GM12878 (cell line): ENCODE results near the gene CD79A. TPM values are rescaled to one million over a fixed set of nuclear protein-coding genes. Genes with fewer than 3 reads are reported as not detected.

Experiments used
- ATAC-seq: fragments of 200-7000 bp; cut with Tn5 transposase; 3 replicates; pipeline ENCODE4 v1.9.1; 2020; ENCODE audit warnings: mild to moderate bottlenecking, moderate library complexity
- BruUV-seq: library from RNA; stranded (reverse); fragments of 400-500 nt; replicated peaks from 2 replicates; lab custom pipeline; 2021; lab: Mats Ljungman, UMichigan
- CTCF ChIA-PET: fragments of 300-600 bp; sonication (Branson Sonifier 250); formaldehyde crosslinking; extraction: SDS; loops from one replicate; lab custom pipeline; 2021; ENCODE audit warnings: inconsistent platforms; lab: Yijun Ruan, JAX
- POLR2A ChIA-PET: fragments of 350-600 bp; formaldehyde crosslinking; extraction: SDS; loops from one replicate; lab custom pipeline; 2021; ENCODE audit warnings: inconsistent platforms; lab: Charles Lee
- RAD21 ChIA-PET: fragments of 300-600 bp; sonication (Branson Sonifier 250); formaldehyde crosslinking; loops from one replicate; lab custom pipeline; 2023; ENCODE audit warnings: antibody characterized with exemption; ENCODE audit not compliant: unreplicated experiment; lab: Charles Lee
- SMC1A ChIA-PET: fragments of 300-600 bp; sonication (Branson Sonifier 250); formaldehyde crosslinking; loops from one replicate; lab custom pipeline; 2023; ENCODE audit not compliant: unreplicated experiment, uncharacterized antibody; lab: Charles Lee
- DNase-seq: peaks from one replicate; pipeline ENCODE4 v3.0.0-alpha.2; 2011; ENCODE audit warnings: low read depth, low spot score
- FAIRE-seq: peaks from 3 replicates; lab custom pipeline; 2011; peaks lifted over from hg19 to GRCh38; lab: Jason Lieb, UNC
- H2AFZ ChIP-seq: 2 replicates; pipeline ENCODE4 v1.6.0; 2011; ENCODE audit warnings: low read depth, low read length, control low read depth; ENCODE audit not compliant: control insufficient read depth
- H3K27ac ChIP-seq: 2 replicates; pipeline ENCODE4 v1.5.1; 2011; ENCODE audit warnings: control low read depth; ENCODE audit not compliant: control insufficient read depth, insufficient read depth
- H3K27me3 ChIP-seq, 2 experiments: replicated peaks in 1 of 2; 2 replicates each; pipeline versions ENCODE4 v1.6.0 to v1.6.1; 2011; ENCODE audit warnings: low read length in 1 of 2; ENCODE audit not compliant: control insufficient read depth in 2 of 2, insufficient read depth in 2 of 2
- H3K36me3 ChIP-seq, 2 experiments: 2 replicates each; pipeline ENCODE4 v1.5.1; 2011; ENCODE audit warnings: low read length in 1 of 2; ENCODE audit not compliant: control insufficient read depth in 2 of 2, insufficient read depth in 2 of 2
- H3K4me1 ChIP-seq: 2 replicates; pipeline ENCODE4 v1.6.1; 2011; ENCODE audit warnings: mild to moderate bottlenecking, low read length, moderate library complexity, mixed read lengths; ENCODE audit not compliant: control insufficient read depth, insufficient read depth
- H3K4me2 ChIP-seq: 2 replicates; pipeline ENCODE4 v1.6.0; 2011; ENCODE audit warnings: control low read depth; ENCODE audit not compliant: control insufficient read depth, insufficient read depth
- H3K4me3 ChIP-seq: fragments of 200-600 bp; sonication (generic); 2 replicates; pipeline ENCODE4 v1.5.1; 2016
- H3K79me2 ChIP-seq: 2 replicates; pipeline ENCODE4 v1.6.0; 2011; ENCODE audit warnings: low read length; ENCODE audit not compliant: control insufficient read depth, insufficient read depth
- H3K9ac ChIP-seq: 2 replicates; pipeline ENCODE4 v1.8.0; 2011; ENCODE audit warnings: low read length, control low read depth, mixed read lengths; ENCODE audit not compliant: control insufficient read depth, insufficient read depth
- H3K9me3 ChIP-seq: replicated peaks from 3 replicates; pipeline ENCODE4 v1.5.1; 2011; ENCODE audit warnings: mild to moderate bottlenecking, low read length; ENCODE audit not compliant: control insufficient read depth, insufficient read depth
- H4K20me1 ChIP-seq: 2 replicates; pipeline ENCODE4 v1.6.0; 2011; ENCODE audit not compliant: control insufficient read depth, insufficient read depth
- BACH1 ChIP-seq: fragments of 450-650 bp; IDR thresholded peaks from 2 replicates; pipeline ENCODE4 v1.6.1; 2017; ENCODE audit warnings: mild to moderate bottlenecking, borderline replicate concordance
- CBFB ChIP-seq: IDR thresholded peaks from 2 replicates; pipeline ENCODE4 v1.6.1; 2016; ENCODE audit warnings: antibody characterized with exemption, low read depth
- POLR2A ChIP-seq: IDR thresholded peaks from 2 replicates; pipeline ENCODE4 v1.6.1; 2011; ENCODE audit warnings: low read depth, mild to moderate bottlenecking, low read length
- RELA ChIP-seq: fragments of 450-650 bp; IDR thresholded peaks from 2 replicates; pipeline ENCODE4 v1.8.0; 2014; ENCODE audit warnings: borderline replicate concordance; ENCODE audit not compliant: partially characterized antibody
- SMAD5 ChIP-seq: IDR thresholded peaks from 2 replicates; pipeline ENCODE4 v1.6.1; 2016; ENCODE audit warnings: antibody characterized with exemption, low read depth
- STAT3 ChIP-seq: IDR thresholded peaks from 2 replicates; pipeline ENCODE4 v1.6.1; 2011; ENCODE audit warnings: low read depth, low read length, improper control_type of control experiment
- TCF3 ChIP-seq: IDR thresholded peaks from 2 replicates; pipeline ENCODE4 v1.6.1; 2012; ENCODE audit warnings: low read depth, mild to moderate bottlenecking, low read length, borderline replicate concordance; ENCODE audit not compliant: insufficient read depth
- ZNF384 ChIP-seq: IDR thresholded peaks from 2 replicates; pipeline ENCODE4 v1.6.1; 2012; ENCODE audit warnings: low read depth, mild to moderate bottlenecking, low read length, improper control_type of control experiment, borderline replicate concordance
- WGBS: methylation state at CpG from one replicate; pipeline ENCODE4 v1.1.6; 2016; ENCODE audit warnings: low lambda C conversion rate; ENCODE audit not compliant: insufficient replicate concordance, insufficient coverage; ENCODE audit errors: missing lambda C conversion rate; 5-methylcytosine and 5-hydroxymethylcytosine counted together
- in situ Hi-C: fragments of 300-500 bp; cut with MboI; formaldehyde crosslinking; loops from 9 replicates; pipeline ENCODE4 v1.14.3; 2018; ENCODE audit warnings: mixed read lengths
- intact Hi-C: fragments of 100-400 bp; cut with micrococcal nuclease; formaldehyde crosslinking; loops from one replicate; pipeline ENCODE4 v1.14.2; 2022; ENCODE audit not compliant: unreplicated experiment
- polyA plus RNA-seq, 11 experiments: library from polyadenylated mRNA; depleted of rRNA in 4 of 11; unstranded in 6 of 11; stranded (reverse) in 5 of 11; fragments of >200 nt; fragmentation: Nextera tagmentation in 4 of 11; fragmentation: Illumina TruSeq in 1 of 11; extraction: Ambion mirVana in 4 of 11; extraction: Trizol in 1 of 11; gene quantifications; 1 replicate in 1 of 11; 2 replicates in 10 of 11; pipeline versions ENCODE4 v1.2.1 to v1.2.3, GENCODE V29; 2011 to 2016; ENCODE audit warnings: inconsistent platforms in 2 of 11, missing spikeins in 2 of 11, low read depth in 1 of 11
- total RNA-seq, 4 experiments: library from RNA; depleted of rRNA in 3 of 4; stranded (reverse); fragments of >200 nt in 3 of 4; fragmentation: Illumina TruSeq in 1 of 4; extraction: Trizol in 1 of 4; gene quantifications; 2 replicates each; pipeline versions ENCODE4 v1.2.1 to v1.2.3, GENCODE V29; 2013 to 2021

The CD79A gene
- total and polyA plus RNA-seq, 10 of the 15 experiments (the other 5 are each of a cell fraction or from before 2014, with no cell fraction given): 38.8 to 414 (median 282) TPM

- no peak overlapping the region for H3K9ac ChIP-seq
- H3K4me1 ChIP-seq: peaks cover 74% of the 10 kb centered on the region
- peak overlapping the region; percentile 47 for H3K4me2 ChIP-seq
- H3K9me3 ChIP-seq: no peaks in the 10 kb centered on the region
- SMC1A ChIA-PET: interaction anchor here (0.7 to 8.2 kb wide), 3 partner anchors 9 to 76 kb away, joined by 3 to 57 read pairs (median 10); partner anchors contain the start of gene RPS19
- H3K27ac ChIP-seq: 0 out of 2 replicates have a peak overlapping the region, but pooled peaks have one; percentile 10
- POLR2A ChIA-PET: interaction anchor here (0.7 to 6.6 kb wide), 3 partner anchors 10 to 76 kb away, joined by 3 to 90 read pairs (median 46); partner anchors contain the start of gene RPS19
- H3K27me3 ChIP-seq: no peaks in the 10 kb centered on the region
- intact Hi-C loops: no loop called here
- FAIRE-seq (no peak), DNase-seq (no peak), ATAC-seq (no peak)
- CTCF ChIA-PET: interaction anchor here (0.9 to 8.7 kb wide), 4 partner anchors 10 to 89 kb away, joined by 3 to 85 read pairs (median 6); partner anchors contain the start of gene RPS19
- in situ Hi-C loops: no loop called here
- H3K36me3 ChIP-seq: peaks cover 23 to 29% of the 10 kb centered on the region in 2 experiments
- BruUV-seq: no TSS peak
- no peak overlapping the region for H2AFZ ChIP-seq
- peaks cover 40% of the 10 kb centered on the region for H3K79me2 ChIP-seq
- WGBS: 72% methylated on average over 13 of the region's 13 CpGs
- peak overlapping the region; percentile 12; the same call in 1 of the 2 replicates for H3K4me3 ChIP-seq
- TF ChIP-seq POLR2A: peak; percentile 44
- TF ChIP-seq RELA: no peak
- 0 out of 2 replicates have a peak, but pooled peaks have one; percentile 47 for TF ChIP-seq SMAD5
- RAD21 ChIA-PET: interaction anchor here (1.0 to 8.7 kb wide), 3 partner anchors 9 to 82 kb away, joined by 4 to 120 read pairs (median 57); partner anchors contain the start of genes ARHGEF1 and RPS19
- peaks cover 25% of the 10 kb centered on the region for H4K20me1 ChIP-seq
Measured at GRCh38 chr19:41869374-41869955, 7.6 kb upstream of the CD79A start.

GRCh38 chr19:41870401-41870873 is 6.6 kb upstream of the CD79A start:
- POLR2A ChIA-PET: interaction anchor here (0.6 to 6.6 kb wide), 6 partner anchors 8 to 1253 kb away, joined by 3 to 90 read pairs (median 9); partner anchors contain the start of gene RPS19
- H3K4me3 ChIP-seq: no peak overlapping the region
- no TSS peak for BruUV-seq
- intact Hi-C loops: no loop called here
- ATAC-seq: peak; percentile 1; the same call in 1 of the 3 replicates
- TF ChIP-seq STAT3 (no peak), POLR2A (peak; percentile 67), ZNF384 (0 out of 2 replicates have a peak, but pooled peaks have one; percentile 19), CBFB (no peak), BACH1 (peak; percentile 32; the same call in 1 of the 2 replicates), TCF3 (no peak)
- TF ChIP-seq, all 136 proteins: peak for 3
- no peak overlapping the region for H3K9ac ChIP-seq
- RAD21 ChIA-PET: interaction anchor here (0.7 to 8.7 kb wide), 4 partner anchors 10 to 89 kb away, joined by 3 to 120 read pairs (median 32); partner anchors contain the start of genes ARHGEF1, RABAC1 and RPS19
- FAIRE-seq (no peak), DNase-seq (no peak)
- SMC1A ChIA-PET: interaction anchor here (1.0 to 8.2 kb wide), 3 partner anchors 11 to 75 kb away, joined by 3 to 57 read pairs (median 47); partner anchors contain the start of gene RPS19
- peaks cover 71% of the 10 kb centered on the region for H3K4me1 ChIP-seq
- H4K20me1 ChIP-seq: peaks cover 16% of the 10 kb centered on the region
- in situ Hi-C loops: loop anchor here (5.0 kb wide), 1 partner anchor 77 kb away; no protein-coding TSS in a partner anchor
- H3K27me3 ChIP-seq: no peaks in the 10 kb centered on the region
- peak overlapping the region; percentile 30; the same call in 1 of the 2 replicates for H3K27ac ChIP-seq
- peaks cover 31% of the 10 kb centered on the region for H3K79me2 ChIP-seq
- CTCF ChIA-PET: interaction anchor here (1.9 to 9.0 kb wide), 6 partner anchors 6 to 88 kb away, joined by 7 to 136 read pairs (median 74); partner anchors contain the start of genes ARHGEF1 and RPS19
- no peaks in the 10 kb centered on the region for H3K9me3 ChIP-seq
- 0 out of 2 replicates have a peak overlapping the region, but pooled peaks have one; percentile 36 for H3K4me2 ChIP-seq
- H2AFZ ChIP-seq: no peak overlapping the region
- 55% methylated on average over 3 of the region's 3 CpGs for WGBS
- peaks cover 21 to 25% of the 10 kb centered on the region in 2 experiments for H3K36me3 ChIP-seq
